Measurements from ENCODE around the gene UBE3B. TPM values are rescaled to one million over a fixed set of nuclear protein-coding genes. Genes with fewer than 3 reads are reported as not detected.

UBE3B gene
- polyA plus RNA-seq, 1 experiment = 42.8 TPM

GRCh38 chr12:109533487-109533740 is 56.0 kb downstream of the UBE3B start:
- no peak overlapping the region for H3K27ac ChIP-seq (ENCODE audit: low read depth, low read length)
- DNase-seq (ENCODE audit: low read depth, low spot score) = no peak
- no peaks in the 10 kb centered on the region for H3K27me3 ChIP-seq (ENCODE audit: control insufficient read depth, insufficient read depth, low read length)
- H3K4me3 ChIP-seq (ENCODE audit: low read depth, low read length) = no peak overlapping the region
- no peaks in the 10 kb centered on the region for H3K9me3 ChIP-seq (ENCODE audit: control insufficient read depth, insufficient read depth, low read length)
- TF ChIP-seq CTCF (IDR thresholded peaks at IDR 0.05; ENCODE audit: low read depth, low read length) = no peak
- ChIA-PET CTCF (interaction anchor here (0.6 to 1.0 kb wide), 2 partner anchors 64 to 242 kb away, joined by 3 read pairs; no protein-coding TSS in a partner anchor), POLR2A (no interaction called here)

- Histone ChIP-seq H3K9me3 (ENCODE audit: control insufficient read depth, insufficient read depth, low read length) (no peaks in the 10 kb centered on the region), H3K4me3 (ENCODE audit: low read depth, low read length) (no peak overlapping the region), H3K27me3 (ENCODE audit: control insufficient read depth, insufficient read depth, low read length) (no peaks in the 10 kb centered on the region), H3K27ac (ENCODE audit: low read depth, low read length) (no peak overlapping the region)
- no peak for DNase-seq (ENCODE audit: low read depth, low spot score)
- CTCF ChIA-PET = interaction anchor here (1.0 kb wide), 1 partner anchor 241 kb away, joined by 3 read pairs; no protein-coding TSS in a partner anchor
- POLR2A ChIA-PET = no interaction called here
- no peak for TF ChIP-seq CTCF (IDR thresholded peaks at IDR 0.05; ENCODE audit: low read depth, low read length)
Observed at GRCh38 chr12:109534456-109534855, 57.0 kb downstream of the UBE3B start.

- Histone ChIP-seq H3K27me3 (ENCODE audit: control insufficient read depth, insufficient read depth, low read length) (no peaks in the 10 kb centered on the region), H3K27ac (ENCODE audit: low read depth, low read length) (no peak overlapping the region), H3K4me3 (ENCODE audit: low read depth, low read length) (no peak overlapping the region), H3K9me3 (ENCODE audit: control insufficient read depth, insufficient read depth, low read length) (no peaks in the 10 kb centered on the region)
- ChIA-PET POLR2A (no interaction called here), CTCF (interaction anchor here (0.5 to 0.7 kb wide), 2 partner anchors 130 to 310 kb away, joined by 3 to 6 read pairs; no protein-coding TSS in a partner anchor)
- DNase-seq (ENCODE audit: low read depth, low spot score) = no peak
- TF ChIP-seq CTCF (IDR thresholded peaks at IDR 0.05; ENCODE audit: low read depth, low read length) = no peak
Observed at GRCh38 chr12:109535231-109535862, 57.9 kb downstream of the UBE3B start.

- no peak overlapping the region for H3K4me3 ChIP-seq (ENCODE audit: low read depth, low read length)
- CTCF ChIA-PET = interaction anchor here (0.5 to 0.7 kb wide), 2 partner anchors 130 to 309 kb away, joined by 3 to 6 read pairs; no protein-coding TSS in a partner anchor
- H3K9me3 ChIP-seq (ENCODE audit: control insufficient read depth, insufficient read depth, low read length) = peaks cover 3% of the 10 kb centered on the region; the same call in 1 of the 2 replicates
- TF ChIP-seq CTCF (IDR thresholded peaks at IDR 0.05; ENCODE audit: low read depth, low read length) = no peak
- DNase-seq (ENCODE audit: low read depth, low spot score) = no peak
- POLR2A ChIA-PET = no interaction called here
- no peaks in the 10 kb centered on the region for H3K27me3 ChIP-seq (ENCODE audit: control insufficient read depth, insufficient read depth, low read length)
- H3K27ac ChIP-seq (ENCODE audit: low read depth, low read length) = no peak overlapping the region
Observed at GRCh38 chr12:109535863-109536250, 58.4 kb downstream of the UBE3B start.

GRCh38 chr12:109537136-109537535 is 59.7 kb downstream of the UBE3B start:
- no peak for TF ChIP-seq CTCF (IDR thresholded peaks at IDR 0.05; ENCODE audit: low read depth, low read length)
- POLR2A ChIA-PET = no interaction called here
- no peak for DNase-seq (ENCODE audit: low read depth, low spot score)

More at GRCh38 chr12:109537136-109537535, 59.7 kb downstream of the UBE3B start:
- CTCF ChIA-PET = no interaction called here
- no peak overlapping the region for H3K4me3 ChIP-seq (ENCODE audit: low read depth, low read length)
- H3K27ac ChIP-seq (ENCODE audit: low read depth, low read length) = no peak overlapping the region
- peaks cover 4% of the 10 kb centered on the region for H3K9me3 ChIP-seq (ENCODE audit: control insufficient read depth, insufficient read depth, low read length)
- no peaks in the 10 kb centered on the region for H3K27me3 ChIP-seq (ENCODE audit: control insufficient read depth, insufficient read depth, low read length)

Measured in AG04450 (cell line).